Naive B cell (primary cell): Measurements from ENCODE around the gene DPH6. TPM values are rescaled to one million over a fixed set of nuclear protein-coding genes. Genes with fewer than 3 reads are reported as not detected.
"Not testable (repeated sequence)": the region's sequence is repeated elsewhere in the genome, so short reads cannot be mapped to it uniquely, and the experiment has no call there.

ENCODE experiments used
- ATAC-seq, 2 donors: fragments of 150-1000 bp; cut with Tn5 transposase; 2 replicates each; pipeline ENCODE4 v1.10.0; 2021; ENCODE audit warnings: low read depth in 2 of 2, mild to moderate bottlenecking in 2 of 2, moderate library complexity in 2 of 2
- DNase-seq: peaks from one replicate; pipeline ENCODE4 v3.0.0; 2022
- H3K27ac Mint-ChIP-seq, 6 donors: one replicate each; pipeline ENCODE4 v1.8.0; 2020 to 2022; ENCODE audit warnings: mild to moderate bottlenecking in 6 of 6, mixed read lengths in 6 of 6, moderate library complexity in 5 of 6, inconsistent platforms in 2 of 6
- H3K27me3 Mint-ChIP-seq, 3 donors: one replicate each; pipeline ENCODE4 v1.8.0; 2021 to 2022; ENCODE audit warnings: mixed read lengths in 3 of 3, mild to moderate bottlenecking in 1 of 3
- H3K36me3 Mint-ChIP-seq, 2 donors: one replicate each; pipeline ENCODE4 v1.8.0; 2020 to 2022; ENCODE audit warnings: mixed read lengths in 2 of 2, inconsistent platforms in 1 of 2, mild to moderate bottlenecking in 1 of 2
- H3K4me1 Mint-ChIP-seq, 3 donors: one replicate each; pipeline ENCODE4 v1.8.0; 2020 to 2022; ENCODE audit warnings: mixed read lengths in 3 of 3, inconsistent platforms in 1 of 3, mild to moderate bottlenecking in 1 of 3, moderate library complexity in 1 of 3
- H3K4me3 Mint-ChIP-seq, 8 donors: one replicate each; pipeline ENCODE4 v1.8.0; 2020 to 2022; ENCODE audit warnings: mild to moderate bottlenecking in 8 of 8, mixed read lengths in 8 of 8, moderate library complexity in 8 of 8, inconsistent platforms in 2 of 8
- H3K9me3 Mint-ChIP-seq, 7 donors: one replicate each; pipeline ENCODE4 v1.8.0; 2020 to 2022; ENCODE audit warnings: mixed read lengths in 7 of 7, mild to moderate bottlenecking in 5 of 7, inconsistent platforms in 2 of 7, moderate library complexity in 1 of 7
- polyA plus RNA-seq, 6 donors: library from polyadenylated mRNA; unstranded; fragments of 300-500 nt; fragmentation: Illumina TruSeq; gene quantifications; one replicate each; pipeline ENCODE4 v1.2.3, GENCODE V29; 2021; ENCODE audit warnings: low read depth in 6 of 6

Gene DPH6
- polyA plus RNA-seq, 6 donors from 2014 or later, result 14.1 to 31.0 (median 22.3) TPM

DNA sequence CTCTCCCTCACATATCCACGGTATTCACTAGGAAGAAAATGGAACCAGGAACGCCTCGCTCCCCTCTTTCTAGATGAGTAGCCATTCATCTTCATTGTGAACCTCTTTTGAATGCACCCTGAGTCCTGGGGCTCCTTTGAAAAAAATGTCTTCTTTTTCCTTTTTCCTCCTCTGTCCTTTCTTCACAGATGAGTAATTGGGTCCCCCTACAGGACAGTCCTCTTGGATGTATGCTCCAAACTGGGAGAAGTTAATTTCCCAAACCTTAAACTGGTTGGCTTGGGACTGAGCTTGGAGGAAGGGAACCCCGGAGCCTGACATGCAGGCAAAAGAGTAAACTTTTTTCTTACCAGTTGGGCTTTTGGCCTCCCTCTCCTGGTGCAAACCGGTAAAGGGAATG lies 108.8 kb downstream of the DPH6 start:
- no peak for DNase-seq
- no peak for ATAC-seq
- no peak overlapping the region for H3K27ac Mint-ChIP-seq
- peaks cover 11 to 24% of the 10 kb centered on the region in 2 donors for H3K36me3 Mint-ChIP-seq
- H3K4me3 Mint-ChIP-seq, result no peak overlapping the region
- no peaks in the 10 kb centered on the region for H3K27me3 Mint-ChIP-seq
- H3K9me3 Mint-ChIP-seq, result peaks cover 0 to 8% (median 2%) of the 10 kb centered on the region in 7 donors
- H3K4me1 Mint-ChIP-seq, result no peaks in the 10 kb centered on the region

DNA sequence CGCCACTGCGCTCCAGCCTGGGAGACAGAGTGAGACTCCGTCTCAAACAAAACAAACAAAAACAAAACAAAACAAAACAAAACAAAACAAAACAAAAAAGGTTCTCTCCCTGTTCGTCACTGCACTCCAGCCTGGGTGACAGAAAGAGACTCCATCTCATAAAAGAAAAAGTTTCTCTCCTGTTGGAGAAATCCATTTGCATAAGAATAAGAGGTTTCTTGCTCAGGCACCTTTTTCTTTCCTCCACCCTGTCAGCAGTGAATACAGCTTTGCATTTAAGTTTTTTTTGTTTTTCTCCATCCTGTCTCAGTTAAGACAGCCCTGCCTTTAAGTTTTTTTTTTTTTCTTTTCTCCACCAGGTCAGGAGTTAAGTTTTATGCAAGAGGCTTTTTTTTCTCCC lies 109.5 kb downstream of the DPH6 start:
- no peak for ATAC-seq

DNA sequence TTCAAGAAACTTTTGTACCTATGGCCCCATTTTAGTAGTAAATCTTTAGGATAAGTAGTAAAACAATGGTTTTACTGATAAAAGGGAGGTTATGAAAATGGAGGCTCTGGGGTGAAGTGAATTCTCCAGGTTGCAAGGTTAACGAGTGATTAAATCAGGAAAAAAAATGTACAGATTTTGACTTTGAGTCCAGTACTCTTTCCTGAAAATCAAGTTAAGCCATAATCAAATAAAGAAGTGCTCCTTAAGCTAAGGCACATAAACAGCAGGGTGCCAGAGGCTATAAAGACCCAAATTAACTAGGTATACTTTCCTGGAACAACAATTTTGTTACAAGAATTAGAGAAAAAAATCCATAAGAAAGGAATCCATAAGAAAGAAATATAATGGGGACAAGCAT lies 114.7 kb downstream of the DPH6 start:
- peaks cover 0 to 4% (median 0%) of the 10 kb centered on the region in 7 donors for H3K9me3 Mint-ChIP-seq
- DNase-seq, result no peak
- ATAC-seq, result no peak
- peaks cover 8% of the 10 kb centered on the region in 2 donors for H3K36me3 Mint-ChIP-seq
- no peaks in the 10 kb centered on the region for H3K27me3 Mint-ChIP-seq
- H3K4me3 Mint-ChIP-seq, result no peak overlapping the region
- H3K4me1 Mint-ChIP-seq, result no peaks in the 10 kb centered on the region
- no peak overlapping the region for H3K27ac Mint-ChIP-seq

More for the DNA sequence above, 109.5 kb downstream of the DPH6 start:
- Mint-ChIP-seq H3K27me3 (no peaks in the 10 kb centered on the region), H3K4me1 (no peaks in the 10 kb centered on the region), H3K36me3 (peaks cover 13 to 26% of the 10 kb centered on the region in 2 donors), H3K27ac (no peak overlapping the region), H3K9me3 (peaks cover 0 to 6% (median 2%) of the 10 kb centered on the region in 7 donors), H3K4me3 (no peak overlapping the region)
- DNase-seq, result no peak

DNA sequence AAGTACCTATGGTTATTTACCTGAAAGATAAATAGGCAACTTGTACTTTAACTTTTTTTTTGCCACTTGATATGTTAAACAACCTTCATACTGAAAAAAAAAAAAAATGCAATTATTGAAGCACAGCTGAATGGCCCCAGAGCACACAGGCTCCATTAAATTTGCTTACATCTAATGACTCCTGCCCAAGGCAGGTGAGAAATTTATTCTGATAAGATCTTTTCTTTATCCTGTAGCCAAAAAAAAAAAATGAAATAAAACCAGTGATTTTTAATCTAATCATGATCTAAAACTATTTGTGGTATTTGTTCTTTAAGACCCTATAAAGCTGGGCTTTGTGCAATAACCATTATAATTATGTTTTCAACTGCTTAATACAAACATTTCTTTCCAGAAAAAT lies 115.7 kb downstream of the DPH6 start:
- Mint-ChIP-seq H3K27me3 (no peaks in the 10 kb centered on the region), H3K27ac (no peak overlapping the region), H3K36me3 (peaks cover 8% of the 10 kb centered on the region in 2 donors), H3K4me3 (no peak overlapping the region), H3K4me1 (no peaks in the 10 kb centered on the region), H3K9me3 (no peaks in the 10 kb centered on the region)
- DNase-seq, result no peak
- ATAC-seq, result no peak

DNA sequence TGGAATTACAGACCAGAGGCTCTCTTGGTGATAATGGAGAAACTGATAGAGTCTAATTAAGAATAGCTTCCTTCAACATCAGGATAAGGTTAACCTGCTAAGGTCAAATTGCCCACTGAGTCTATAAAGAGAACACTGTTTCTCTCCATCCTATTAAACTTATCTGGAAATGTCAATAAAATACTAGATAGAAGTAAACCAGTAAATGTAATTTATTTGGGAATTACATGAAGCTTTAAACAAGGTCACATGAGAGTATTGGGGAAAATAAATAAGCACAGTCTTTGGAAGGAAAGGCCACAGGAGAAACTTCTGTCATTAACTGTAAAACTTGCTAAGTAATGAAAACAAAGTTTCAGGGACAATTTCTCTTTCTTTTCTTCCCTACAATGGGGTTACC lies 118.5 kb downstream of the DPH6 start:
- DNase-seq (no peak), ATAC-seq (no peak)
- Mint-ChIP-seq H3K36me3 (peaks cover 8 to 17% of the 10 kb centered on the region in 2 donors), H3K27ac (peak overlapping the region in 1 of 6 donors; percentile 31), H3K4me3 (no peak overlapping the region), H3K4me1 (no peaks in the 10 kb centered on the region), H3K9me3 (peaks cover 0 to 10% (median 3%) of the 10 kb centered on the region in 7 donors), H3K27me3 (no peaks in the 10 kb centered on the region)

DNA sequence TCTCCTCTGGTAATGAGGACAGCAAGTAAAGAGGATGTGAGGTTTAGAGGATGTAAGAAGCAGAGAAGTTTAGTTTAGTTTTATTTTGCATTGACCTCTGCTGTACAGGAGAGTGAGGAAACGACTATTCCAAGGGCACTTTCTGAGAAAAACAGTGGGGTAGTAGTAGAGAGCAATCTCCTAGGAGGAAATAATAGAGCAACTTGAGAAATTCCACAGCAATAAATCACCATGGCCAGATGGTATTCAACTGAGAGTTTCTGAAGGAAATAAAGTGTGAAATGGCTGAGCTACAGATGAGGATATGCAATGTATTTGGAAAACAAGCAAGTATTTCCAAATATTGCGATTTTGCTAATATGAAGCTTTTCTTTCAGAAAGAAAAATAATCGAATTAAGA lies 118.9 kb downstream of the DPH6 start:
- H3K27ac Mint-ChIP-seq, result no peak overlapping the region
- H3K9me3 Mint-ChIP-seq, result peaks cover 0 to 10% (median 3%) of the 10 kb centered on the region in 7 donors
- no peaks in the 10 kb centered on the region for H3K4me1 Mint-ChIP-seq
- DNase-seq (no peak), ATAC-seq (no peak)
- no peak overlapping the region for H3K4me3 Mint-ChIP-seq
- peaks cover 5 to 13% of the 10 kb centered on the region in 2 donors for H3K36me3 Mint-ChIP-seq
- no peaks in the 10 kb centered on the region for H3K27me3 Mint-ChIP-seq

DNA sequence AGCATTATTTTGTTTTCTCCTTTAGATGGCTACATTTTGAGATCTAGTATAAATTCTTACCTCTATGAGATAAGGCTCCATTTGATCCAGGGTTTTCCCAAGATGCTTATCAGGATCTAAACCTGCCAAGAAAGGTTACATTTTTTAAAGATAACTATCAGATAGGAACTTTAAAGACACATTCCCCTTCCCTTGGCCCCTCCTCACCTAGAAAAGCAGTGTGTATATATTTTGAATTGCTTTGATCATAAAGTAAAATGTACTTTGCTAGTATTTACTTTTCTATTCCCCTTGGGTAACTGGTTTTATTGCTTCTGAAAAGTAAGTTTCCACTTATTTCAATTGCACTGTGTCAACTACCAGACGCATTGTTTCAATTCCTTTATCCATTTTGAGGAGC lies 135.2 kb downstream of the DPH6 start:
- Mint-ChIP-seq H3K36me3 (peaks cover 0 to 2% of the 10 kb centered on the region in 2 donors), H3K4me1 (no peaks in the 10 kb centered on the region), H3K27ac (no peak overlapping the region), H3K27me3 (no peaks in the 10 kb centered on the region), H3K4me3 (no peak overlapping the region), H3K9me3 (no peaks in the 10 kb centered on the region)
- ATAC-seq (no peak), DNase-seq (no peak)

- ATAC-seq, result no peak
- H3K27me3 Mint-ChIP-seq, result no peaks in the 10 kb centered on the region
- DNase-seq, result no peak
- no peak overlapping the region for H3K27ac Mint-ChIP-seq
- H3K36me3 Mint-ChIP-seq, result peaks cover 8 to 20% of the 10 kb centered on the region in 2 donors
- peaks cover 0 to 7% (median 0%) of the 10 kb centered on the region in 3 donors for H3K4me1 Mint-ChIP-seq
- peaks cover 0 to 5% (median 0%) of the 10 kb centered on the region in 7 donors for H3K9me3 Mint-ChIP-seq
- H3K4me3 Mint-ChIP-seq, result no peak overlapping the region
Observed at GRCh38 chr15:35399901-35400300, 146.1 kb downstream of the DPH6 start.

GRCh38 chr15:35397027-35397426 lies 148.9 kb downstream of the DPH6 start:
- Mint-ChIP-seq H3K4me3 (no peak overlapping the region), H3K36me3 (peaks cover 20 to 32% of the 10 kb centered on the region in 2 donors), H3K27me3 (no peaks in the 10 kb centered on the region), H3K9me3 (peaks cover 0 to 9% (median 0%) of the 10 kb centered on the region in 7 donors), H3K4me1 (peaks cover 0 to 7% (median 0%) of the 10 kb centered on the region in 3 donors), H3K27ac (no peak overlapping the region)
- ATAC-seq, result no peak
- no peak for DNase-seq

GRCh38 chr15:35394416-35394815 lies 151.5 kb downstream of the DPH6 start:
- Mint-ChIP-seq H3K9me3 (peaks cover 0 to 8% (median 3%) of the 10 kb centered on the region in 7 donors), H3K4me1 (peaks cover 0 to 7% (median 0%) of the 10 kb centered on the region in 3 donors), H3K27me3 (no peaks in the 10 kb centered on the region), H3K4me3 (no peak overlapping the region), H3K36me3 (peaks cover 12 to 21% of the 10 kb centered on the region in 2 donors), H3K27ac (no peak overlapping the region)
- DNase-seq (no peak), ATAC-seq (no peak)

DNA sequence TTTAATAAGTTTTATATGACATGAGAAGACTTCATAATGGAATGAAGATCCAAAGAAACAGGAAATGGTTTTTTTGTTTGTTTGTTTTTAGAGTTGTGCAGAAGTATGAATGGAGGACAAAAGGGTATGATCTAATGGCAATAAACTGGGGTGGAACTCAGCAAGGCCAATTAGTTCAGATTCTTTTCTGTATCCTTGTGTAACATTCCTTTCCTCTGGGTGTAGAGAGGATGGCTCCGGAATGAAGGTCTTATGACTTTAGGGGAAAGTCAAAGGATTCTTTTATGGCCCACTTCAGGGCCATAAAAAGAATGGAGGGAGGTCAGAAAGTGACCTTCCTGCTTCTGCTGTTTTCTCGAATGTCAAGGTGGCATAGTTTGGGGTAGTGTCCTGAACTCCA lies 152.6 kb downstream of the DPH6 start:
- H3K4me1 Mint-ChIP-seq, result peaks cover 0 to 7% (median 0%) of the 10 kb centered on the region in 3 donors
- no peaks in the 10 kb centered on the region for H3K27me3 Mint-ChIP-seq
- no peak overlapping the region for H3K4me3 Mint-ChIP-seq
- ATAC-seq (no peak), DNase-seq (no peak)
- H3K9me3 Mint-ChIP-seq, result peaks cover 0 to 9% (median 4%) of the 10 kb centered on the region in 7 donors
- peaks cover 12 to 21% of the 10 kb centered on the region in 2 donors for H3K36me3 Mint-ChIP-seq
- no peak overlapping the region for H3K27ac Mint-ChIP-seq

DNA sequence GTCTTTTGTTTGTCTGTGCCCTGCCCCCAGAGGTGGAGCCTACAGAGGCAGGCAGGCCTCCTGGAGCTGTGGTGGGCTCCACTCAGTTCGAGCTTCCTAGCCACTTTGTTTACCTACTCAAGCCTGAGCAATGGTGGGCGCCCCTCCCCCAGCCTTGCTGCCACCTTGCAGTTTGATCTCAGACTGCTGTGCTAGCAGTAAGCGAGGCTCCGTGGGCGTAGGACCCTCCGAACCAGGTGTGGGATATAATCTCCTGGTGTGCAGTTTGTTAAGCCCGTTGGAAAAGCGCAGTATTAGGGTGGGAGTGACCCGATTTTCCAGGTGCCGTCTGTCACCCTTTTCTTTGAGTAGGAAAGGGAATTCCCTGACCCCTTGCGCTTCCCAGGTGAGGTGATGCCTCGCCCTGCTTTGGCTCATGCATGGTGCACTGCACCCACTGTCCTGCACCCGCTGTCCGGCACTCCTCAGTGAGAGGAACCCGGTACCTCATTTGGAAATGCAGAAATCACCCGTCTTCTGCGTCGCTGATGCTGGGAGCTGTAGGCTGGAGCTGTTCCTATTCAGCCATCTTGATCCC lies 154.5 kb downstream of the DPH6 start:
- not testable (repeated sequence) for H3K4me1 Mint-ChIP-seq, DNase-seq, H3K27ac Mint-ChIP-seq, H3K4me3 Mint-ChIP-seq, ATAC-seq, H3K27me3 Mint-ChIP-seq
- Mint-ChIP-seq H3K9me3 (peaks cover 2 to 10% (median 4%) of the 10 kb centered on the region in 7 donors), H3K36me3 (peaks cover 12 to 21% of the 10 kb centered on the region in 2 donors)

- Mint-ChIP-seq H3K4me3 (no peak overlapping the region), H3K27ac (no peak overlapping the region), H3K4me1 (no peaks in the 10 kb centered on the region), H3K36me3 (peaks cover 10 to 11% of the 10 kb centered on the region in 2 donors), H3K27me3 (no peaks in the 10 kb centered on the region), H3K9me3 (peaks cover 0 to 6% (median 4%) of the 10 kb centered on the region in 7 donors)
- DNase-seq (no peak), ATAC-seq (no peak)
Observed at GRCh38 chr15:35383506-35383905, 162.5 kb downstream of the DPH6 start.

DNA sequence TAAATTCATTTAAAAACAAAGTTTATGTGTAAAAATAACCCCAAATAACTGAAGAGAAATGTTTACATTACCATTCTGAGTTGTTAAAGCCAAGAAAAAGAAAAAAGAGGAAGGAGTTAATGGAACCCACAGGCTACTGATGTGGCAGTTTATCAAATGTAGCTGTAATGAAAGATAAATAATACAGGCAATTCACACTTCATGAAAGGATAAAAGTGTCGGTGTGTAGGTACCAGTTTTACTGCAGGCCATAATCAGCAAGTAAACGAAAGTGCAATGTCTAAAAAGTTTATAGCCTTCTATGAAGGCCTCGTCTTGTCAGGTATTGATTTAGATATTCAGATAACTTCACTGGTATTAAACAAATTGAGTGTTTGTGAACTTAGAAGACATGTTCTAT lies 164.6 kb downstream of the DPH6 start:
- H3K4me1 Mint-ChIP-seq, result no peaks in the 10 kb centered on the region
- ATAC-seq (no peak), DNase-seq (no peak)
- peak overlapping the region in 2 of 6 donors; percentile 30 for H3K27ac Mint-ChIP-seq
- peaks cover 0 to 12% (median 8%) of the 10 kb centered on the region in 7 donors for H3K9me3 Mint-ChIP-seq
- H3K4me3 Mint-ChIP-seq, result no peak overlapping the region
- H3K36me3 Mint-ChIP-seq, result peaks cover 16 to 19% of the 10 kb centered on the region in 2 donors
- H3K27me3 Mint-ChIP-seq, result no peaks in the 10 kb centered on the region
